GM19035 (cell line): ENCODE results near the gene POLR2E.
"Not testable (repeated sequence)": the region's sequence is repeated elsewhere in the genome, so short reads cannot be mapped to it uniquely, and the experiment has no call there.

Experiments used
- ATAC-seq: cut with Tn5 transposase; IDR thresholded peaks from one replicate; pipeline ENCODE4 v1.9.1; 2021; ENCODE audit not compliant: unreplicated experiment

POLR2E gene

GRCh38 chr19:1094978-1095701 lies at the start of gene POLR2E:
Gene POLR2E, minus strand, starts transcription at chr19:1095375. Its CDS starts 60 bp downstream, at chr19:1095315.
- peak; percentile 87 for ATAC-seq

GRCh38 chr19:1144741-1145140 lies 49.6 kb upstream of the POLR2E start:
- ATAC-seq = no peak

GRCh38 chr19:1143828-1144399 lies 48.7 kb upstream of the POLR2E start:
- no peak for ATAC-seq

- no peak for ATAC-seq
These were observed 46.8 kb upstream of the POLR2E start for GRCh38 chr19:1141944-1142343.

- ATAC-seq = no peak
These were observed 45.3 kb upstream of the POLR2E start for GRCh38 chr19:1140272-1141027.

- no peak for ATAC-seq
These were observed 44.0 kb upstream of the POLR2E start for GRCh38 chr19:1139126-1139525.

GRCh38 chr19:1138121-1138520 lies 42.9 kb upstream of the POLR2E start:
- no peak for ATAC-seq

GRCh38 chr19:1136621-1137317 lies 41.6 kb upstream of the POLR2E start:
- no peak for ATAC-seq

- ATAC-seq = no peak
These were observed 41.0 kb upstream of the POLR2E start for GRCh38 chr19:1136201-1136600.

- no peak for ATAC-seq
These were observed 40.3 kb upstream of the POLR2E start for GRCh38 chr19:1135454-1135853.

GRCh38 chr19:1134431-1134830 lies 39.3 kb upstream of the POLR2E start:
- no peak for ATAC-seq

GRCh38 chr19:1133471-1133929 lies 38.3 kb upstream of the POLR2E start:
- ATAC-seq = peak; percentile 59

GRCh38 chr19:1132552-1133383 lies 37.6 kb upstream of the POLR2E start:
- peak; percentile 13 for ATAC-seq

GRCh38 chr19:1131718-1132551 lies 36.8 kb upstream of the POLR2E start:
- ATAC-seq = peak; percentile 56

- ATAC-seq = peak; percentile 1
These were observed 35.9 kb upstream of the POLR2E start for GRCh38 chr19:1130771-1131717.

- ATAC-seq = no peak
These were observed 34.4 kb upstream of the POLR2E start for GRCh38 chr19:1129535-1129934.

GRCh38 chr19:1129084-1129483 lies 33.9 kb upstream of the POLR2E start:
- not testable (repeated sequence) for ATAC-seq

- ATAC-seq = no peak
These were observed 32.9 kb upstream of the POLR2E start for GRCh38 chr19:1128106-1128505.
